ENCODE measurements around the gene EHD1.

The EHD1 gene

GRCh38 chr11:64841592-64842365 is 36.6 kb downstream of the EHD1 start:
- no peak for DNase-seq

- DNase-seq, result no peak
Measured at GRCh38 chr11:64839887-64840782, 38.3 kb downstream of the EHD1 start.

GRCh38 chr11:64839335-64839734 is 39.1 kb downstream of the EHD1 start:
- DNase-seq, result no peak

GRCh38 chr11:64838600-64839334 is 39.7 kb downstream of the EHD1 start:
- DNase-seq, result no peak

- no peak for DNase-seq
Measured at GRCh38 chr11:64837887-64838351, 40.5 kb downstream of the EHD1 start.

GRCh38 chr11:64836448-64837072 is 41.9 kb downstream of the EHD1 start:
- DNase-seq, result no peak

- no peak for DNase-seq
Measured at GRCh38 chr11:64835616-64836447, 42.6 kb downstream of the EHD1 start.

- DNase-seq, result no peak
Measured at GRCh38 chr11:64834723-64835615, 43.5 kb downstream of the EHD1 start.

GRCh38 chr11:64834031-64834722 is 44.2 kb downstream of the EHD1 start:
- DNase-seq, result no peak

- no peak for DNase-seq
Measured at GRCh38 chr11:64833509-64833908, 44.9 kb downstream of the EHD1 start.

- no peak for DNase-seq
Measured at GRCh38 chr11:64833198-64833502, 45.3 kb downstream of the EHD1 start.

- DNase-seq, result no peak
Measured at GRCh38 chr11:64832467-64833197, 45.8 kb downstream of the EHD1 start.

GRCh38 chr11:64831411-64831891 is 47.0 kb downstream of the EHD1 start:
- DNase-seq, result no peak

- DNase-seq, result no peak
Measured at GRCh38 chr11:64829536-64830251, 48.7 kb downstream of the EHD1 start.

- DNase-seq, result no peak
Measured at GRCh38 chr11:64827451-64827839, 51.0 kb downstream of the EHD1 start.

- DNase-seq, result no peak
Measured at GRCh38 chr11:64826578-64827450, 51.6 kb downstream of the EHD1 start.

GRCh38 chr11:64826062-64826461 is 52.4 kb downstream of the EHD1 start:
- no peak for DNase-seq
